ENCODE data around the gene RBBP6.

DNA sequence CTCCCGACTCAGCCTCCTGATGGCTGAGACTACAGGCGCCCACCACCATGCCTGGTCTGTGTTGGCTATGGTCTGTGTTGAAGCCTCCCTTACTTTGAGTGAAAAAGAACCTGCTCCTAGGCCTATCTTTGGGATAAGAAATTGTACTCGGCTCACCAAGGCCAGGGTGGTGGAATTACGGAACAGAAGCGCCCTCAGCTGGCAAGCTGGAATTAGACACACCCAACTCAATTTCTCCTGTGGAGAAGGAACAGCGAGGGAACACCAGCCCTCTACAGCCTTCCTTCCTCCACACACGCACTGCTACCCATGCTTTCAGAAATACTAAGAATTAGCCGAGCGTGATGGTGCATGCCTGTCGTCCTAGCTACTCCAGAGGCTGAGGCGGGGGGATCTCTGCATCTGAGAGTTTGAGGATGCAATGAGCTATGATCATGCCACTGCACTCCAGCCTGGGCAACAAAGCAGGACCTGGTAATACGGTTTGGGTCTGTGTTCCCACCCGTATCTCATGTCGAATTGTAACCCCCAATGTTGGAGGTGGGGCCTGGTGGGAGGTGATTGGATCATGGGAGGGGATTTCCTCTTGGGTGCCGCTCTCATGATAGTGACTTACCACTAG, 40.1 kb upstream of the RBBP6 start:
- TF ChIP-seq ZNF274 (IDR thresholded peaks at IDR 0.05; ENCODE audit: low read depth, low read length) (no peak), SUZ12 (IDR thresholded peaks at IDR 0.05; ENCODE audit: extremely low read depth, insufficient read depth, insufficient read length) (no peak)

Measured in NT2/D1 (cell line).